Measurements from ENCODE around the gene MREG. TPM values are rescaled to one million over a fixed set of nuclear protein-coding genes. Genes with fewer than 3 reads are reported as not detected.

Gene MREG
- total RNA-seq, 1 donor from 2014 or later: 10.5 TPM

GRCh38 chr2:216002693-216003092 lies 10.7 kb downstream of the MREG start:
- H3K27me3 ChIP-seq (ENCODE audit: control insufficient read depth, insufficient read depth, low read length): no peaks in the 10 kb centered on the region
- no peaks in the 10 kb centered on the region for H3K36me3 ChIP-seq (ENCODE audit: control insufficient read depth, insufficient read depth, low read length)

DNA sequence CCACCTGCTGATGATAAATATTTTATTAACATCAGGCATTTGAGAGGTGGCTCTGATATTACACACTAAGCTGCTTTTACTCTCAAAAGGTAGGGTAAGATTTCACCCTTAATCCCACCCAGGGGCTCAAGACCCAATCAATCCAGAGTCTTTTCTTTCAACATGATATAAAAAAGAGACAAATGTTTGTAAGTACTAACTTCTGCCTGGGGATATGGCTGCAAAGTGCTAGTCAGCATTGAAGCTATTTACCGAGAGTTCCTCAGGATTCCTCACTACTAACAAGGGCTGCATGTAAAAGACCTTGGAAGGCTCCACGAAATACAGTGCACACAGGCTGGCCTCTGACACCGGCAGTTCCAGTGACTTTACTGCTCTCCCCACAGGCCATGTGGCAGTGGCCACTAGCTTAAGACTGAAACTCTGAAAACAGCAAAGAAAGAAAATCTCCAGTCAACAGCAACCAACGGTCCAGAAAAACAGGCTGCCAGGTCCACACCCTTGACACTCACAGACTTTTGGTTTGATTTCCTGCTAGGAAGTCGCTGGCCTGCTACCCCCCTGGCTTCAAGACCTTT lies 11.2 kb downstream of the MREG start:
- H3K36me3 ChIP-seq (ENCODE audit: control insufficient read depth, insufficient read depth, low read length): no peaks in the 10 kb centered on the region
- DNase-seq (ENCODE audit: low read depth): no peak
- no peak for TF ChIP-seq CTCF (IDR thresholded peaks at IDR 0.05; ENCODE audit: insufficient read depth, low read length, poor library complexity, severe bottlenecking)
- no peaks in the 10 kb centered on the region for H3K27me3 ChIP-seq (ENCODE audit: control insufficient read depth, insufficient read depth, low read length)
- no peak overlapping the region for H3K4me3 ChIP-seq (ENCODE audit: low read depth, low read length)

More at GRCh38 chr2:216002693-216003092, 10.7 kb downstream of the MREG start:
- no peak for DNase-seq (ENCODE audit: low read depth)
- H3K4me3 ChIP-seq (ENCODE audit: low read depth, low read length): no peak overlapping the region
- TF ChIP-seq CTCF (IDR thresholded peaks at IDR 0.05; ENCODE audit: insufficient read depth, low read length, poor library complexity, severe bottlenecking): no peak

GRCh38 chr2:216001216-216002100 lies 11.9 kb downstream of the MREG start:
- no peaks in the 10 kb centered on the region for H3K27me3 ChIP-seq (ENCODE audit: control insufficient read depth, insufficient read depth, low read length)
- no peak for DNase-seq (ENCODE audit: low read depth)
- H3K4me3 ChIP-seq (ENCODE audit: low read depth, low read length): no peak overlapping the region
- no peaks in the 10 kb centered on the region for H3K36me3 ChIP-seq (ENCODE audit: control insufficient read depth, insufficient read depth, low read length)
- no peak for TF ChIP-seq CTCF (IDR thresholded peaks at IDR 0.05; ENCODE audit: insufficient read depth, low read length, poor library complexity, severe bottlenecking)

DNA sequence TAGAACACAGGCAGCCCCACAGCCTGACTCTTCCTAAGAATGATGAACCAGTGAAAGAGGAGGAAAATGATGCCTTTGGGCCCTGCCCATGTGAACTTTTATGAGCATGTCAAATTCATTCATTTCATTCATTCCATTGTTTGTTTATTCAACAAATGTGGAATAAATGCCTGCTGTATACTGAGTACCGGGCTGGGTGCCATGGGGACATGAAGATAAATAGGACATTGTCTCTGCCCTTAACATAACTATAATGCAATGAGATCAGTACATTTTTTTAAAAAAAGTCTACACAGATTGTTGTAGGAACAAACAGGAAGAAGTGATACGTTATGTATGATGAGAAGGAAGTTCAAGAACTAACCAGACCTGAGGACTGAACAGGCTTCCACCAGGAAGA lies 14.7 kb downstream of the MREG start:
- DNase-seq (ENCODE audit: low read depth): no peak
- no peaks in the 10 kb centered on the region for H3K36me3 ChIP-seq (ENCODE audit: control insufficient read depth, insufficient read depth, low read length)
- TF ChIP-seq CTCF (IDR thresholded peaks at IDR 0.05; ENCODE audit: insufficient read depth, low read length, poor library complexity, severe bottlenecking): no peak

GRCh38 chr2:215997219-215997618 lies 16.1 kb downstream of the MREG start:
- no peaks in the 10 kb centered on the region for H3K36me3 ChIP-seq (ENCODE audit: control insufficient read depth, insufficient read depth, low read length)
- no peaks in the 10 kb centered on the region for H3K27me3 ChIP-seq (ENCODE audit: control insufficient read depth, insufficient read depth, low read length)
- no peak for DNase-seq (ENCODE audit: low read depth)
- no peak overlapping the region for H3K4me3 ChIP-seq (ENCODE audit: low read depth, low read length)
- no peak for TF ChIP-seq CTCF (IDR thresholded peaks at IDR 0.05; ENCODE audit: insufficient read depth, low read length, poor library complexity, severe bottlenecking)

More for the DNA sequence above, 14.7 kb downstream of the MREG start:
- Histone ChIP-seq H3K27me3 (ENCODE audit: control insufficient read depth, insufficient read depth, low read length) (no peaks in the 10 kb centered on the region), H3K4me3 (ENCODE audit: low read depth, low read length) (no peak overlapping the region)

Data from kidney epithelial cell (primary cell).